Renal pelvis (tissue), 4 donors: ENCODE measurements around the gene SLC44A3. TPM values are rescaled to one million over a fixed set of nuclear protein-coding genes. Genes with fewer than 3 reads are reported as not detected.

Experiments
- DNase-seq: peaks from one replicate; pipeline ENCODE4 v3.0.0-alpha.2; 2013
- polyA plus RNA-seq, 3 donors: library from polyadenylated mRNA; unstranded; fragments of 120-200 nt; gene quantifications; one replicate each; pipeline ENCODE4 v1.2.1, GENCODE V29; 2013; ENCODE audit not compliant: insufficient read length in 3 of 3

The SLC44A3 gene
- polyA plus RNA-seq, 3 donors, result 52.8 to 88.6 (median 62.1) TPM

- DNase-seq, result no peak
These were observed 83.3 kb downstream of the SLC44A3 start for GRCh38 chr1:94903280-94904009.

- no peak for DNase-seq
These were observed 85.0 kb downstream of the SLC44A3 start for GRCh38 chr1:94905207-94905606.

- no peak for DNase-seq
These were observed 86.2 kb downstream of the SLC44A3 start for GRCh38 chr1:94906382-94906781.

- DNase-seq, result no peak
These were observed 87.0 kb downstream of the SLC44A3 start for GRCh38 chr1:94907136-94907535.

GRCh38 chr1:94908190-94908589 lies 88.0 kb downstream of the SLC44A3 start:
- no peak for DNase-seq

GRCh38 chr1:94908965-94909364 lies 88.8 kb downstream of the SLC44A3 start:
- no peak for DNase-seq

- DNase-seq, result no peak
These were observed 89.3 kb downstream of the SLC44A3 start for GRCh38 chr1:94909486-94909885.

- no peak for DNase-seq
These were observed 92.4 kb downstream of the SLC44A3 start for GRCh38 chr1:94912263-94913184.

- no peak for DNase-seq
These were observed 97.1 kb downstream of the SLC44A3 start for GRCh38 chr1:94917251-94917650.

- DNase-seq, result no peak
These were observed 99.3 kb downstream of the SLC44A3 start for GRCh38 chr1:94919241-94920030.

GRCh38 chr1:94920061-94920460 lies 99.9 kb downstream of the SLC44A3 start:
- DNase-seq, result no peak

- no peak for DNase-seq
These were observed 101.8 kb downstream of the SLC44A3 start for GRCh38 chr1:94921977-94922376.

GRCh38 chr1:94922761-94923331 lies 102.7 kb downstream of the SLC44A3 start:
- no peak for DNase-seq

- DNase-seq, result no peak
These were observed 104.8 kb downstream of the SLC44A3 start for GRCh38 chr1:94925004-94925403.

GRCh38 chr1:94925561-94926125 lies 105.5 kb downstream of the SLC44A3 start:
- peak; percentile 94 for DNase-seq

- peak; percentile 53 for DNase-seq
These were observed 106.2 kb downstream of the SLC44A3 start for GRCh38 chr1:94926126-94926914.

- peak; percentile 92 for DNase-seq
These were observed 106.8 kb downstream of the SLC44A3 start, which contains the start of gene CNN3 for GRCh38 chr1:94926915-94927404. Gene CNN3 (minus strand): TSS chr1:94927110. CDS start chr1:94926894, 216 bp downstream.

GRCh38 chr1:94927405-94928175 lies 107.4 kb downstream of the SLC44A3 start:
- DNase-seq, result no peak

GRCh38 chr1:94928293-94928939 lies 108.3 kb downstream of the SLC44A3 start:
- no peak for DNase-seq
